ENCODE results near the gene SYNDIG1.

DNA sequence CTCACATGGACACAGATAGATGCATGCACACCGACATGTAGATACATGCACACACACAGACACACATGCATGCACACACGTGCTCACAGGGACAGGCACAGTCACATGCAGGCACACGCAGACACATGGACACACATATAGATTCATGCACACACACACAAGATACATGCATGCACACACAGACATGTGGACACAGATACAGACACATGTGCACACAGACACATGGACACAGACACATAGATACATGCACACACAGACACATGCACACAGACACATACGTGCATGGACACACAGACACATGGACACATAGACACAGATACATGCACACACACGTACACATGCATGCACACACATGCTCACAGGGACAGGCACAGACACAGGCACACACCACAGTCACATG lies 19.8 kb downstream of the SYNDIG1 start:
- TF ChIP-seq HDGF (IDR thresholded peaks at IDR 0.05; ENCODE audit: borderline replicate concordance) (no peak), ELF4 (IDR thresholded peaks at IDR 0.05) (no peak), ZNF384 (IDR thresholded peaks at IDR 0.05) (no peak), SP1 (IDR thresholded peaks at IDR 0.05) (no peak), ARNT (IDR thresholded peaks at IDR 0.05) (no peak), BHLHE40 (IDR thresholded peaks at IDR 0.05; ENCODE audit: borderline replicate concordance) (no peak), FOXA1 (IDR thresholded peaks at IDR 0.05) (no peak), LEF1 (IDR thresholded peaks at IDR 0.05; ENCODE audit: borderline replicate concordance) (no peak), TARDBP (IDR thresholded peaks at IDR 0.05) (no peak), FOXM1 (IDR thresholded peaks at IDR 0.05; ENCODE audit: borderline replicate concordance) (no peak)
